CD14-positive monocyte (primary cell): ENCODE results near the gene PLET1. TPM values are rescaled to one million over a fixed set of nuclear protein-coding genes. Genes with fewer than 3 reads are reported as not detected.

Experiments used
- DNase-seq, 3 donors: peaks; one replicate each; pipeline ENCODE4 v3.0.0-alpha.2; 2011 to 2022
- H2AFZ ChIP-seq: 2 replicates; pipeline ENCODE4 v1.6.0; 2012; ENCODE audit warnings: mild to moderate bottlenecking, low read depth, low read length, inconsistent platforms; ENCODE audit not compliant: insufficient read depth, poor library complexity, severe bottlenecking
- H3K27ac ChIP-seq, 2 donors: 1 replicate in 1 of 2; 2 replicates in 1 of 2; pipeline ENCODE4 v1.5.1; 2012 to 2013; ENCODE audit warnings: low read length in 2 of 2, control low read depth in 1 of 2, inconsistent platforms in 1 of 2, low read depth in 1 of 2, mild to moderate bottlenecking in 1 of 2
- H3K27me3 ChIP-seq, 2 donors: one replicate each; pipeline versions ENCODE4 v1.6.0 to v1.6.1; 2011 to 2013; ENCODE audit warnings: low read length in 2 of 2; ENCODE audit not compliant: control insufficient read depth in 2 of 2, insufficient read depth in 2 of 2
- H3K36me3 ChIP-seq, 2 donors: replicated peaks in 1 of 2; 1 replicate in 1 of 2; 2 replicates in 1 of 2; pipeline versions ENCODE4 v1.5.1 to v1.6.1; 2012 to 2013; ENCODE audit warnings: low read length in 2 of 2, control low read depth in 1 of 2, inconsistent platforms in 1 of 2, mild to moderate bottlenecking in 1 of 2; ENCODE audit not compliant: insufficient read depth in 2 of 2, control insufficient read depth in 1 of 2
- H3K4me1 ChIP-seq, 2 donors: 1 replicate in 1 of 2; 2 replicates in 1 of 2; pipeline versions ENCODE4 v1.5.1 to v1.6.1; 2012 to 2013; ENCODE audit warnings: low read length in 2 of 2, control low read depth in 1 of 2, inconsistent platforms in 1 of 2, mild to moderate bottlenecking in 1 of 2, moderate library complexity in 1 of 2; ENCODE audit not compliant: insufficient read depth in 2 of 2, control insufficient read depth in 1 of 2
- H3K4me2 ChIP-seq: replicated peaks from 2 replicates; pipeline ENCODE3; 2012; ENCODE audit warnings: low read length, moderate library complexity, mild to moderate bottlenecking; ENCODE audit not compliant: poor library complexity, severe bottlenecking; ENCODE audit errors: extremely low read depth
- H3K4me3 ChIP-seq, 3 experiments: fragments of 200-600 bp in 1 of 3; sonication (generic) in 1 of 3; replicated peaks in 1 of 3; 1 replicate in 2 of 3; 2 replicates in 1 of 3; pipeline ENCODE4 v1.5.1; 2011 to 2013; ENCODE audit warnings: low read length in 3 of 3, mild to moderate bottlenecking in 3 of 3, control low read depth in 2 of 3, low read depth in 2 of 3, inconsistent platforms in 1 of 3, moderate library complexity in 1 of 3
- H3K79me2 ChIP-seq: 2 replicates; pipeline ENCODE4 v1.6.0; 2012; ENCODE audit warnings: mild to moderate bottlenecking, control low read depth, inconsistent platforms, low read length, moderate library complexity; ENCODE audit not compliant: insufficient read depth
- H3K9ac ChIP-seq: 2 replicates; pipeline ENCODE4 v1.6.0; 2017; ENCODE audit warnings: low read length, mild to moderate bottlenecking; ENCODE audit not compliant: insufficient read depth, poor library complexity, severe bottlenecking
- H3K9me3 ChIP-seq, 2 donors: replicated peaks in 1 of 2; 1 replicate in 1 of 2; 2 replicates in 1 of 2; pipeline versions ENCODE4 v1.5.1 to v1.6.1; 2012 to 2013; ENCODE audit warnings: low read length in 2 of 2, control low read depth in 1 of 2; ENCODE audit not compliant: control insufficient read depth in 1 of 2, insufficient read depth in 1 of 2
- H4K20me1 ChIP-seq: 2 replicates; pipeline ENCODE4 v1.6.0; 2012; ENCODE audit warnings: mild to moderate bottlenecking, low read length, control low read depth, moderate library complexity; ENCODE audit not compliant: insufficient read depth
- H3K27ac Mint-ChIP-seq, 7 donors: one replicate each; pipeline ENCODE4 v1.8.0; 2020; ENCODE audit warnings: mild to moderate bottlenecking in 7 of 7, mixed read lengths in 7 of 7, moderate library complexity in 6 of 7, inconsistent platforms in 2 of 7
- H3K27me3 Mint-ChIP-seq, 3 donors: one replicate each; pipeline ENCODE4 v1.8.0; 2021 to 2022; ENCODE audit warnings: low read depth in 3 of 3, mild to moderate bottlenecking in 3 of 3, mixed read lengths in 3 of 3, moderate library complexity in 3 of 3, inconsistent platforms in 1 of 3
- H3K36me3 Mint-ChIP-seq, 2 donors: one replicate each; pipeline ENCODE4 v1.8.0; 2020; ENCODE audit warnings: mixed read lengths in 2 of 2, inconsistent platforms in 1 of 2, mild to moderate bottlenecking in 1 of 2
- H3K4me1 Mint-ChIP-seq: one replicate; pipeline ENCODE4 v1.8.0; 2020; ENCODE audit warnings: mild to moderate bottlenecking, mixed read lengths
- H3K4me3 Mint-ChIP-seq, 2 donors: one replicate each; pipeline ENCODE4 v1.8.0; 2020; ENCODE audit warnings: mild to moderate bottlenecking in 2 of 2, mixed read lengths in 2 of 2, moderate library complexity in 1 of 2
- H3K9me3 Mint-ChIP-seq, 7 donors: one replicate each; pipeline ENCODE4 v1.8.0; 2020 to 2022; ENCODE audit warnings: mixed read lengths in 7 of 7, mild to moderate bottlenecking in 6 of 7, moderate library complexity in 6 of 7, inconsistent platforms in 2 of 7
- CTCF ChIP-seq: fragments of 200-600 bp; IDR thresholded peaks from one replicate; pipeline ENCODE4 v1.8.0; 2022; ENCODE audit warnings: antibody characterized with exemption, mild to moderate bottlenecking
- WGBS: methylation state at CpG from one replicate; pipeline ENCODE4 v1.1.5; 2013; ENCODE audit warnings: missing lambda C conversion rate; ENCODE audit not compliant: insufficient coverage; 5-methylcytosine and 5-hydroxymethylcytosine counted together
- intact Hi-C, 2 donors: fragments of 100-400 bp; cut with micrococcal nuclease; formaldehyde crosslinking; loops; one replicate each; pipeline versions ENCODE4 v1.15.0 to v1.15.1; 2023
- polyA plus RNA-seq, 3 donors: library from polyadenylated mRNA; depleted of rRNA in 1 of 3; unstranded in 2 of 3; stranded (reverse) in 1 of 3; fragments of 300-500 nt in 2 of 3; fragments of >200 nt in 1 of 3; fragmentation: Illumina TruSeq in 2 of 3; gene quantifications; 1 replicate in 2 of 3; 2 replicates in 1 of 3; pipeline ENCODE4 v1.2.3, GENCODE V29; 2012 to 2021

The PLET1 gene
- polyA plus RNA-seq, 3 donors, result not detected

- Mint-ChIP-seq H3K4me1 (peaks cover 2% of the 10 kb centered on the region), H3K9me3 (peaks cover 0 to 5% (median 2%) of the 10 kb centered on the region in 7 donors), H3K27ac (no peak overlapping the region), H3K4me3 (no peak overlapping the region), H3K36me3 (no peaks in the 10 kb centered on the region), H3K27me3 (peaks cover 0 to 5% (median 0%) of the 10 kb centered on the region in 3 donors)
- H3K4me2 ChIP-seq, result no peak overlapping the region
- intact Hi-C loops, result no loop called here
- H3K4me3 ChIP-seq, result no peak overlapping the region
- no peak for DNase-seq
- no peak for TF ChIP-seq CTCF
- no peaks in the 10 kb centered on the region for H3K4me1 ChIP-seq
- H3K27me3 ChIP-seq, result no peaks in the 10 kb centered on the region
- no peaks in the 10 kb centered on the region for H4K20me1 ChIP-seq
- H3K9ac ChIP-seq, result no peak overlapping the region
- no peak overlapping the region for H2AFZ ChIP-seq
- H3K79me2 ChIP-seq, result no peaks in the 10 kb centered on the region
- H3K27ac ChIP-seq, result no peak overlapping the region
- H3K36me3 ChIP-seq, result no peaks in the 10 kb centered on the region
- no peaks in the 10 kb centered on the region for H3K9me3 ChIP-seq
- 90% methylated on average over 2 of the region's 8 CpGs for WGBS
These were observed 10.6 kb downstream of the PLET1 start for GRCh38 chr11:112249871-112250610.

GRCh38 chr11:112248201-112248600, 12.5 kb downstream of the PLET1 start:
- H3K36me3 Mint-ChIP-seq, result peaks cover 6 to 8% of the 10 kb centered on the region in 2 donors
- peak in 2 of 3 donors; percentile 3 to 17 for DNase-seq
- Histone ChIP-seq H3K4me3 (no peak overlapping the region), H2AFZ (no peak overlapping the region), H3K9me3 (no peaks in the 10 kb centered on the region), H3K79me2 (no peaks in the 10 kb centered on the region), H3K4me2 (no peak overlapping the region), H3K4me1 (no peaks in the 10 kb centered on the region), H3K27me3 (no peaks in the 10 kb centered on the region), H3K9ac (no peak overlapping the region), H3K27ac (no peak overlapping the region), H4K20me1 (no peaks in the 10 kb centered on the region), H3K36me3 (no peaks in the 10 kb centered on the region)
- peaks cover 2 to 16% (median 9%) of the 10 kb centered on the region in 7 donors for H3K9me3 Mint-ChIP-seq
- intact Hi-C loops, result no loop called here
- peaks cover 0 to 5% (median 1%) of the 10 kb centered on the region in 3 donors for H3K27me3 Mint-ChIP-seq
- no peak overlapping the region for H3K27ac Mint-ChIP-seq
- peaks cover 2% of the 10 kb centered on the region for H3K4me1 Mint-ChIP-seq
- 100% methylated on average over 1 of the region's 2 CpGs for WGBS
- TF ChIP-seq CTCF, result no peak
- H3K4me3 Mint-ChIP-seq, result no peak overlapping the region
